ENCODE data around the gene MRPS18A. TPM values are rescaled to one million over a fixed set of nuclear protein-coding genes. Genes with fewer than 3 reads are reported as not detected.

The MRPS18A gene
- total RNA-seq, 2 experiments from 2014 or later, result 45.4 to 52.9 TPM

DNA sequence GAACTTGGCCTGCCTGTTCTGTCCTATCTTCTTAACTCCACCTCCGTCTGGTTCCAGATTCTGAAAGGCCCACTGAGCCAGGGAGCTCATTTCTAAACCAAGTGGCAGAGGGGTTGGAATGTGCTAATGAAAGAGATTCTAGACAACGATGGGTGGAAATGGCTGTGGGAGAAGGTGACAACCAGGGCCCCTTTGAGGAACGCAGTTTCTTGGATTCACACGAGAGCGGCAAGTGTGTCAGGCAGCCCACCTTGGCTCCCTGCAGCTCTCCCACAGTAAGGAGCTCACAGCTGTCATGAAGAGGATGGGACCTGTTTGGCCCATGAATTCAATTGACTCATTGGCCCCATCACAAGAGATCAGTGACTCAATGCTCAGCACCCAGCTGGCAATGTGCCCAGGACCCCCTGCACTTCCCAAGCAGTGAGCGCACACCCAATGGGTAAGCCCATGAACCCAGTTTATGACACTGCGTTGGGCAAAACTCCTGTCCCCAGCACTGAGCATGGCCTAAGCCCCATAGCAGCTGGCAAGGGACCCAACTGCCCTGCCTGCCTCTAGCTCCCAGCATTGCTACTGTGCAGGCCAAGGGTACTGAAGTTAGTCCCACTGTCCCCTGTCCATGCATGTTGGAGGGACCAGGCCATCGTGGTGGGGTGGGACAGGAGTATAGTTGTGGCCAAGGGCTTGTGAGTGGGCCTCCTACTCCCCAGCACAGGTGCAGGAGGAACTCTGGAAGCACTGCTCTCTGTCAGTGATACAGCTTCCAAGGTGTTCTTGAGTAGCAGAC lies 16.4 kb downstream of the MRPS18A start:
- POLR2A ChIA-PET, result interaction anchor here (0.7 to 1.5 kb wide), 7 partner anchors 18 to 415 kb away, joined by 3 to 4 read pairs (median 3); no protein-coding TSS in a partner anchor
- peak overlapping the region; percentile 88 for H3K27ac Mint-ChIP-seq

DNA sequence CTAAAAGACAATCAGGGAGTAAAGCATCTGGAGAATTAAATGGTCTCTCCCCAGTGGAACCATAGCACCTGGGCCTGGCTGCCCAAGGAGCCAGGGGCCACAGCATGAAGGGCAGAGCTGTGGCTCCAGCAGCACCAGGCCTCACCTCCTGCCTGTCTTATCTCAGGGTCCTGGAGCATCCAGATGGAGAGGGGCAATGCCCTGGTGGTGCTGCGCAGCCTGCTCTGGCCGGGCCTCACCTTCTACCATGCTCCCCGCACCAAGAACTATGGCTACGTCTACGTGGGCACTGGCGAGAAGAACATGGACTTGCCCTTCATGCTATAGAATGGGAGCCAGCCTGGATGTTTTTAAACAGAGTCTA lies 17.0 kb downstream of the MRPS18A start:
- H3K27me3 Mint-ChIP-seq, result peaks cover 1% of the 10 kb centered on the region
- DNase-seq, result no peak
- intact Hi-C loops (cut with micrococcal nuclease), result no loop called here
- H3K36me3 Mint-ChIP-seq (ENCODE audit: low read depth), result peaks cover 19% of the 10 kb centered on the region
- H3K9me3 Mint-ChIP-seq, result no peaks in the 10 kb centered on the region
- CTCF ChIA-PET, result interaction anchor here (0.9 to 6.7 kb wide), 7 partner anchors 17 to 407 kb away, joined by 3 to 68 read pairs (median 4); partner anchors contain the start of gene MRPS18A
- H3K4me1 Mint-ChIP-seq (ENCODE audit: low read depth), result peaks cover 41% of the 10 kb centered on the region
- H3K4me3 Mint-ChIP-seq, result no peak overlapping the region
- no peak for ATAC-seq
- peak overlapping the region; percentile 88 for H3K27ac Mint-ChIP-seq
- POLR2A ChIA-PET, result interaction anchor here (0.7 to 3.1 kb wide), 7 partner anchors 10 to 415 kb away, joined by 3 to 8 read pairs (median 3); no protein-coding TSS in a partner anchor
- TF ChIP-seq, protein P1, sequence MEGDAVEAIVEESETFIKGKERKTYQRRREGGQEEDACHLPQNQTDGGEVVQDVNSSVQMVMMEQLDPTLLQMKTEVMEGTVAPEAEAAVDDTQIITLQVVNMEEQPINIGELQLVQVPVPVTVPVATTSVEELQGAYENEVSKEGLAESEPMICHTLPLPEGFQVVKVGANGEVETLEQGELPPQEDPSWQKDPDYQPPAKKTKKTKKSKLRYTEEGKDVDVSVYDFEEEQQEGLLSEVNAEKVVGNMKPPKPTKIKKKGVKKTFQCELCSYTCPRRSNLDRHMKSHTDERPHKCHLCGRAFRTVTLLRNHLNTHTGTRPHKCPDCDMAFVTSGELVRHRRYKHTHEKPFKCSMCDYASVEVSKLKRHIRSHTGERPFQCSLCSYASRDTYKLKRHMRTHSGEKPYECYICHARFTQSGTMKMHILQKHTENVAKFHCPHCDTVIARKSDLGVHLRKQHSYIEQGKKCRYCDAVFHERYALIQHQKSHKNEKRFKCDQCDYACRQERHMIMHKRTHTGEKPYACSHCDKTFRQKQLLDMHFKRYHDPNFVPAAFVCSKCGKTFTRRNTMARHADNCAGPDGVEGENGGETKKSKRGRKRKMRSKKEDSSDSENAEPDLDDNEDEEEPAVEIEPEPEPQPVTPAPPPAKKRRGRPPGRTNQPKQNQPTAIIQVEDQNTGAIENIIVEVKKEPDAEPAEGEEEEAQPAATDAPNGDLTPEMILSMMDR (IDR thresholded peaks at IDR 0.05), result no peak

More for the DNA sequence above, 16.4 kb downstream of the MRPS18A start:
- peaks cover 19% of the 10 kb centered on the region for H3K36me3 Mint-ChIP-seq (ENCODE audit: low read depth)
- TF ChIP-seq, protein P1 (IDR thresholded peaks at IDR 0.05), result no peak
- no peaks in the 10 kb centered on the region for H3K9me3 Mint-ChIP-seq
- ATAC-seq (no peak), DNase-seq (peak; percentile 12)
- H3K4me1 Mint-ChIP-seq (ENCODE audit: low read depth), result peaks cover 41% of the 10 kb centered on the region
- CTCF ChIA-PET, result interaction anchor here (1.0 to 6.7 kb wide), 5 partner anchors 17 to 407 kb away, joined by 3 to 68 read pairs (median 14); partner anchors contain the start of gene MRPS18A
- intact Hi-C loops (cut with micrococcal nuclease), result no loop called here
- H3K4me3 Mint-ChIP-seq, result no peak overlapping the region
- H3K27me3 Mint-ChIP-seq, result peaks cover 1% of the 10 kb centered on the region

DNA sequence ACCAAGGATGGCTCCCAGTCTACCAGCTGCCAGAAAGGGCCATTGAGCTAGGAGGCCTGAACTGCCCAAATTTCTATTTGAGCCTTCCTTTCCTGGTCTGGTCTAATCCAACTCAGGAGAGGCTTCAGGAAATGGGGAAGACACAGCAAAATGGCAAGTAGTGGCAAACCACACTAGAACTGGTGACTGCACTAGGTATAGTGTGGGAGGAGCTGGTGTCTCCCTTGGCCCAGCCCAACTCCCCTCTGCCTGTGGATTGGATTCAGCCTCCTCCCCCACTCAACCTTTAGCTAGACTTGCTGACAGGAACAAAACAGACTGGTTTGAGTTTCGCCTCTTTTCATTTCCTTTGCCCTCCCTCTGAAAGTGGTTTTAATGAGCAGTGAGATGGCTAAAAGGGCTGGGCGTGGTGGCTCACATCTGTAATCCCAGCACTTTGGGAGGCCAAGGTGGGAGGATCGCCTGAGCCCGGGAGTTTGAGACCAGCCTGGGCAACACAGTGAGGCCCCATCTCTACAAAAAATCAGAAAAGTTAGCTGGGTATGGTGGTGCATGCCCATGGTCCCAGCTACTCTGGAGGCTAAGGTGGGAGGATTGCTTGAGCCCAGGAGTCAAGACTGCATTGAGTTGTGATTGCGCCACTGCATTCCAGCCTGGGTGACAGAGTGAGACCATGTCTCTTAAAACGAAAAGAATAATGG lies 17.5 kb downstream of the MRPS18A start:
- Mint-ChIP-seq H3K4me1 (ENCODE audit: low read depth) (peaks cover 41% of the 10 kb centered on the region), H3K4me3 (no peak overlapping the region), H3K27me3 (peaks cover 1% of the 10 kb centered on the region), H3K36me3 (ENCODE audit: low read depth) (peaks cover 19% of the 10 kb centered on the region), H3K9me3 (no peaks in the 10 kb centered on the region), H3K27ac (peak overlapping the region; percentile 88)
- intact Hi-C loops (cut with micrococcal nuclease), result loop anchor here (5.0 kb wide), 1 partner anchor 92 kb away; no protein-coding TSS in a partner anchor
- peak; percentile 79 for ATAC-seq
- ChIA-PET POLR2A (interaction anchor here (0.6 to 3.1 kb wide), 11 partner anchors 10 to 416 kb away, joined by 3 to 8 read pairs (median 3); partner anchors contain the start of gene RSPH9), CTCF (interaction anchor here (0.8 to 6.7 kb wide), 13 partner anchors 8 to 408 kb away, joined by 3 to 68 read pairs (median 4); partner anchors contain the start of genes MAD2L1BP and MRPS18A)
- DNase-seq, result peak; percentile 80
- TF ChIP-seq, protein P1 (IDR thresholded peaks at IDR 0.05), result no peak

DNA sequence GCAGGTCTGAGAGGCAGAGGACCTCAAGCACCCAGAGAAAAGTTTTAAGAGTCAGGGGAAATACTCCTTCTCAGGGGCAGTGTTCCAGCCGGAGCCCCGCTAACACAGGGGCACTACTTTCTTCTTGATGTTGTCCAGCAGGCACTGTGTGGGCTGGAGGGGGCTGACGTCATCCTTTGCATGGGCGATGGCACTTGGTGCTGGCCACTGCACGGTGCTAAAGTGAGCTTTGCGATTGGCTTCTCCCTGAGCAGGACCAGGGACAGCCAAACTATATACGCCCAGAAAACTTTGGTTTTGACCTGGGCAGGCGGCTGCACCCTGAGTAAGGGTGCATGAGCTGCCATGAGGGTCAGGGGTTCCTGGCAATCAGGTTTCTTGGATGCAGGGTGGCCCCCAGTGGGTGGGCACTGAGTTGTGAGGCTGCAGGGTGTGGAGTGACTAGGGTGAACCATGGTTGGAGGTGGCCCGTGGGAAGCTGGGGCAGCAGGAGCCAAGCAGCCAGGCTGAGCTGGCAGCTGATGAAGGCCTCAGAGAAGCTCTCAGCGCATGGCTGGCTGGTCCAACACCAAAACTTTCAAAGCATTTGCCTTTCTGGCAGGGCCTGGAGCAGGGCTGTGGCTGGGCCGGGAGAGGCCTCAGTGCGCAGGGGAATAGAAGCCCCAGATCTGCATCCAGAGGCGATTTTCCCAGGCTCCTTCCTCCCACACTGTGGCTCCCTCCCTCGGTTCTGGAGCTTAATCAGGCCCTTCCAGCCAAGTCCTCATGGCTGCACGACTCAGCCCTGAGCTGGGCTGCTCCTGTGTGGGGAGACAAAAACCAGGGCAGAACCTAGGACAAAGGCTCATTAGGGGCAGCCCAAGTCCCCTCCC lies 18.3 kb downstream of the MRPS18A start:
- DNase-seq, result peak; percentile 4
- Mint-ChIP-seq H3K4me3 (no peak overlapping the region), H3K27me3 (peaks cover 1% of the 10 kb centered on the region), H3K9me3 (no peaks in the 10 kb centered on the region), H3K4me1 (ENCODE audit: low read depth) (peaks cover 41% of the 10 kb centered on the region), H3K36me3 (ENCODE audit: low read depth) (peaks cover 11% of the 10 kb centered on the region), H3K27ac (peak overlapping the region; percentile 88)
- intact Hi-C loops (cut with micrococcal nuclease), result loop anchor here (5.0 kb wide), 1 partner anchor 93 kb away; no protein-coding TSS in a partner anchor
- TF ChIP-seq, protein P1 (IDR thresholded peaks at IDR 0.05), result no peak
- ChIA-PET POLR2A (interaction anchor here (0.6 to 3.1 kb wide), 6 partner anchors 11 to 405 kb away, joined by 3 to 8 read pairs (median 4); partner anchors contain the start of gene RSPH9), CTCF (interaction anchor here (0.7 to 6.7 kb wide), 15 partner anchors 8 to 409 kb away, joined by 3 to 68 read pairs (median 5); partner anchors contain the start of genes MAD2L1BP and MRPS18A)
- ATAC-seq, result peak; percentile 3

Data from activated CD8-positive, alpha-beta T cell treated with anti-CD3 and anti-CD28 coated beads for 36 hours (primary cell).